HG02623 (cell line): ENCODE measurements around the gene SLIT1.

Experiments used
- ATAC-seq: cut with Tn5 transposase; IDR thresholded peaks from one replicate; pipeline ENCODE4 v1.9.1; 2021; ENCODE audit warnings: moderate library complexity; ENCODE audit not compliant: unreplicated experiment

The SLIT1 gene

DNA sequence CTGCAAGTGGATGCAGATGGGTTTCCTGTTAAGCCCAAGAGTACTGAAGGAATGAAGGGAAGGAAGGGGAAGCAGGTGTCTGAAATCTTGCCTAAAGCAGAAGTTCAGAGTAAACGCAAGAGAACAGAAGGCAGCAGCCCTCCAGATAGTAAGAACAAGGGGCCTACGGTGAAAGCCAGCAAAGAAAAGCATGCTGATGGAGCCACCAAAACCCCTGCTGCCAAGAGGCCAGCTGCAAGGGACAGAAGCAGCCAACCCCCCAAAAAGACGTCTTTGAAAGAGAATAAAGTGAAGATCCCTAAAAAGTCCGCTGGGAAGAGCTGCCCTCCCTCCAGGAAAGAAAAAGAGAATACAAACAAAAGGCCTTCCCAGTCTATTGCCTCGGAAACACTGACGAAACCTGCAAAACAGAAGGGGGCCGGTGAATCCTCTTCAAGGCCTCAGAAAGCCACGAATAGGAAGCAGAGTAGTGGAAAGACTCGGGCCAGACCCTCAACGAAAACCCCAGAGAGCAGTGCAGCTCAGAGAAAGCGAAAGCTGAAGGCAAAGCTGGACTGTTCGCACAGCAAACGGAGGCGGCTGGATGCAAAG, 201.1 kb downstream of the SLIT1 start:
- ATAC-seq = peak; percentile 73

DNA sequence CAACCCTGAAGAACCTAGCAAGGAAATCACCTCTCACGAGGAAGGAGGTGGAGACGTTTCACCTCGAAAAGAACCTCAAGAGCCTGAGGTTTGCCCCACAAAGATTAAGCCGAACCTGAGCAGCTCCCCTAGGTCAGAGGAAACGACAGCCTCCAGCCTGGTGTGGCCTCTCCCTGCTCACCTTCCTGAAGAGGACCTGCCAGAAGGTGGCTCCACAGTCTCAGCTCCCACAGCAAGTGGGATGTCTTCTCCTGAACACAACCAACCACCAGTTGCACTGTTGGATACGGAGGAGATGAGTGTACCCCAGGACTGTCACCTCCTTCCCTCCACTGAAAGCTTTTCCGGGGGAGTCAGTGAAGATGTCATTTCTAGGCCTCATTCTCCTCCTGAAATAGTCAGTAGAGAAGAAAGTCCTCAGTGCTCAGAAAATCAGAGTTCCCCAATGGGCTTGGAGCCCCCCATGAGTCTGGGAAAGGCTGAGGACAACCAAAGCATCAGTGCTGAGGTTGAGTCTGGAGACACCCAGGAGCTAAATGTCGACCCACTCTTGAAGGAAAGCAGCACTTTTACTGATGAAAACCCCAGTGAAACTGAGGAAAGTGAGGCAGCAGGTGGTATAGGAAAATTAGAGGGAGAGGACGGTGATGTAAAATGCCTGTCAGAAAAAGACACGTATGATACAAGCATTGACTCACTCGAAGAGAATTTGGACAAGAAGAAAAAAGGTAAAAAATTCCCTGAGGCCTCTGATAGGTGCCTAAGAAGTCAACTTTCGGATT, 203.4 kb downstream of the SLIT1 start:
- ATAC-seq = no peak

DNA sequence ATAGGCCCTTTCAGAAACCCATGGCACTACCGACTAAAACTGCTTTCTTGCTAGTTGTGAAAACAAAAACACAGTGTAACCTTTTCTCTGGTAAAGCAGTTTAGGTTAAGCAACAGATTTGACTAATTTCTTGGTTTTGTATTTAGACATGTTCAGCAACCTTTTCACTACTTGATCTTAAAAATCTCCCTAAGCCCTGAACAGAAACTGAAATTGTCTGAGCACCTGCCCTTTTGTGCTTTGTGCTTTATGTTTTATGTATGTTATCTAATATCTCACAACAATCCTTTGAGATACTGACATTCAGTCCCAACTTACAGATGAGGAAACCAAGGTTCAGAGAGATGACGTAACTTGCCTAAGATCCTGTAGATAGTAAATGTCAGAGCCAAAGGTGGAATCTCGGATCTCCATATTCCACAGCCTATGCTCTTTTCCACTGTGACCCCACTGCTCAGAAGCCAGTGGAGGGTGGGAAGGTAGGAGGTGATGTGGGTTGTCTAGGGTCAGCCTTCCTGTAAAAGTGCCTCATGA, 207.1 kb downstream of the SLIT1 start:
- ATAC-seq = peak; percentile 64

DNA sequence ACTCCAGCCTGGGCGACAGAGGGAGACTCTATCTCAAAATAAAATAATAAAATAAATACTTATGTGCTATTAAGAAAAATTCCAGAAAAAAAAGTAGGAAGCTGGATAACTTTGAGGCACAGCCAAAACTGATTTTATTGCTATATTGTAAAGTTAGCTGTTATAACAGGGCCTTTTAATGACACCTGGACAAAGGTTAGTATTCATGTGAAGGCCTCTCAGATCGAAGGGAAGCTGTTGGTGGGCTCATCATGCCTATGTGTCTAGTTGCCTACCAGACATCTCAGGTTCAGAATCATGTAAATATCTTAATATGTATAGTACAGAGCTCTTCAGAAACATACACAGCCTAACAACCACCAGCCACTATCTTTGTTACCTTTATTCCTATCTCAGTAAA, 210.6 kb downstream of the SLIT1 start:
- ATAC-seq = no peak

DNA sequence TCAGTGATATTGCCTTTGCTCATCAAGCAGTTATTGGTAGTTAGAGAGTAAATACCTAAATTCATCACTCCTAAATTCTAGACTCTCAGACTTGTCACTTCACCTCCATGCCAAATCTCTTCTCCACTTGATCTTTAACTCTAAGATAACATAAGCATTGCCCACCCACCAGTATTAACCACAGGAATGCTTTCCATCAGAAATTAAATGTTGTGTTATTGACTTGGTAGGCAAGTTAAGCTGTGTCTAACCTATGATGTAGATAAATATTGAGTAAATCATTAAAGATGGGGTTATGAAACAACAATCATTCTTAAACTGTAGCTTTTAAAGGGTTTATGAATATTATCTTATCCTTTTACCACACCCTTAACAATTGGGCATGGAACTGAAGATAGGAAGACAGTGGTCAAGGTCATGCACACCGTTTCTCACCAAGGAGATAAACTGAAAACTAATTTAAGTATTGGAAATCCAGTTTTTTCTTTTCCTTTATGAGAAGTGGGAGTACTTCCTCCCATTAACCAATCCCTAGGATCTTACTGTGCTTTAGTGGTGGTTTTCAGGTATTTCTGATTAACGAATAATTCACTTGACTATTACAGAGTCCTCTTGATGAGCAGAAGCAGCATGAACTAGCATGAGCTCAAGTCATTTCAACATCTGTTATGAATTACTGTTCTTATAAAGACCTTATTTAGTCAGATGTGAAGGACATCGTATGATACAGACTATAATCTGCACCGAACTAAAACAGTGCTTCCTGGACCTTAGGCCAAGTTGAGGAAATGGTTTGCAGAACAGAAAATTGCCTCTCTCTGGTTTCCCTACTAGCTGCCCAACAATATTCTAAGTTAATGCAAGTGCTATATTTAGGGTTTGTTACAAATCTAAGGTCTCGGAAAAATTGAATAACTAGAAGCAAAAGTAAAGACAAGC, 211.7 kb downstream of the SLIT1 start:
- no peak for ATAC-seq

DNA sequence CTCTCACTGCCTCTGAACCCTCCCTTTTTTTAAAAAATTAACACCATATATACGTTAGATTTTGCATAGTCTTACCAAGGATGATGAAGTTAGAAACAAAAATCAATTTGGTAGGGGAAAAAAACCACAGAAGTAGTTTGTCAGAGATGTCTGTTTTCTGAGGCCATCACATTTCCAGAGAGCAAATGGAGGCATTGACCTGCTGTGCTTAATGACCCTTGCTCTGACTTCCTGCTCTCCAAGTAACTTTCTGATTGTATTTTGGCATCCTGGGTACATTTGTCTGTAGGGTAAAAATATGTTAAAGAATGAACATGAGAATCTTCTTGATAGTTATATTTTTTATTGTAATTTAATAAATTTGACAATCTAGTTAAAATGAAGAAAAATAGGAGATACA, 213.5 kb downstream of the SLIT1 start:
- no peak for ATAC-seq

DNA sequence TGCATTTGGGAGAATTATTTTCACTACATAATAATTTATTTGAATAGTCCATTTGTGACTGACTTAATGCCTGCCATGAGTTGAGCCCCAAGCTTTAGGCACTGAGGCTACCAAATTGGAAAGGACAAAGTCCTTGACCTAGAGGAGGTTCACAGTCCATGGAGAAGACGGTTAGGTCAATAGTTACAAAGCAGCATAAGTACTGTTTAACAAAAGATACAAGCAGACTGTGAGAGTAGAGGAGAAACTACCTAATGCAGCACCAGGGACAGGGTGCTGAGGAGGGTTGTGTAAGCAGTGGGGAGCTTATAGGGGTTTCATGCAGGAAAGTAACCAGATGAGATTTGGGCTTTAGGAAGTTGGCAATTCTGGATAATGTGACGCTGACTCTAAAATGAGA, 214.4 kb downstream of the SLIT1 start:
- no peak for ATAC-seq

DNA sequence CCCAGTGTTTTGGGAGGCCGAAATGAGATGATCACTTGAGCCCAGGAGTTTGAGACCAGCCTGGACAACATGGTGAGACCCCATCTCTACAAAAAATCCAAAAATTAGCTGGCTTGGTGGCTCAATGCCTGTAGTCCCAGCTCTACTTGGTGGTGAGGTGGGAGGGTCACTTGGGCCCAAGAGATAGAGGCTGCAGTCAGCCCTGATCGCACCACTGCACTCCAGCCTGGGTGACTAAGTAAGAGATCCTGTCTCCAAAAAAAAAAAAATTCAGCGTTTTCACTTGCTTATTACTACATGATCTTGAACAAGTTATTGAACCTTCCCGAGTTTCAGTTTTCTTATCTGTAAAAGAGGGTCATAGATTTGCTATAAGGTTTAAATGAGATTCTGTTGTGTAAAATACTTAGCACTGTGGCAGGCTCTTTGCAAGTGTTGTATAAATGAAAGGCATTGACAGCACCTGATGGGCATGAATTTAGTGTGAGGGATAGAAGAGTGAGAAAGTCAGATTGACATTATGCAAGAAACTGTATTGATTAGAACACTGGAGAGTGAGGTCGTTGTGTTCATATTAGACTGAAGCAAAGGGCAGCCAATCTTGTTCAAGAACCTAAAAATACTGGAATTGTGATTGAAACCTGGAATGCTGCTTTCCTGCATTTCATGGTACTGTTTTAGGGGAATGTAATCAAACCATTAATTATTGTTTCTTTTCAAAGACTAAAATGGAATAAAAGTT, 216.9 kb downstream of the SLIT1 start:
- ATAC-seq = no peak

DNA sequence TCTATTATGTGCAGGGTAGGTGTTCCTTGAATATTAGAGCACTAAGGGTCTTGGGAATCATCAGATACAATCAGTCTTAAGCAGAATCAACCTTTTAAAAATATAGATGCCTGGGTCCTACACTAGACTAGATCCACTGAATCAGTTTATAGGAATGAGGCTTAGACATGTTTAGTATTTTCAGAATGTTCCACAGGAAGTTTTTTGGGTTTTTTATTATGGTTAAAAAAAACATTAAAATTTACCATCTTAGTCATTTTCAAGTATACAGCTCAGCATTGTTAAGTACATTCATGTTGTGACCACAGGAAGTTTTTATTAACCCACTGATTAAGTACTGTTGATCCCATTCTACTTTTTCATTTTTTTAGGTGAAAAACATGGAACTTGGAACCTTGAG, 217.9 kb downstream of the SLIT1 start:
- no peak for ATAC-seq

DNA sequence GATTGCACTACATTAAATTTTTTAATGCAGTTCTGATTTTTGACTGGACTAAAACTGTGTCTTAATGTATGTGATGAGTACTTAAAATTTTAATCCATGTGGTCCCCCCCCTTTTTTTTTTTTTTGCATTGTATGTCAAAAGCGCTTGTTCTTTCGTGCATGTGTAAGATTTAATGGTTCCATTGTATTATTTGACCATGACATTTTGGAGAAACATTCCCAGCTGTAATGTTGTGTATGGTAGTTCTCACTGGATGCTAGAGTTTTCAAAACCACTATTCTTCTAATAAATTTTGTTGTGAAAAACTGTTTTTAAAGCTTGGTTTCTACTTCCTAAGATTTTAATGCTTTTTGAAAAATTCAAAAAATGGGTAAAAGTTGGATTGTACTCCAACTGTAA, 221.6 kb downstream of the SLIT1 start:
- ATAC-seq = no peak

DNA sequence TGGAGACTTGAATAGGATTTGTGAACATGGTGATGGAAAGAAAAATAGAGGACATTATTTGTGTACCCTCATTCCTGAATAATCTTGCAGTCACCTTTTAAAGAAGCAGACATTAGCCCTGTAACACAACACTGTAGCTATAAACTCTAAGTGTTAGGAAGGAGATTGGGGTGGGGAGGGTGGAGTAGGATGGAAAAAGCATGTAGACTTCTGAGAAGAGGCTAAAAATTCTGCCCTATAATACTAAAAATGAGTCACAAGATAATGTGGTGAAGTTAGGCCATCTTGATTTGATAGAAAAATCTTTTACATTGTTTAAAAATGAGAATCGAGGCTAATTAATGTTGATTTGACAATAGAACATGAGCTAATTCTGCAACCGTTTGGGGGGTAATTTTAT, 224.9 kb downstream of the SLIT1 start:
- no peak for ATAC-seq

DNA sequence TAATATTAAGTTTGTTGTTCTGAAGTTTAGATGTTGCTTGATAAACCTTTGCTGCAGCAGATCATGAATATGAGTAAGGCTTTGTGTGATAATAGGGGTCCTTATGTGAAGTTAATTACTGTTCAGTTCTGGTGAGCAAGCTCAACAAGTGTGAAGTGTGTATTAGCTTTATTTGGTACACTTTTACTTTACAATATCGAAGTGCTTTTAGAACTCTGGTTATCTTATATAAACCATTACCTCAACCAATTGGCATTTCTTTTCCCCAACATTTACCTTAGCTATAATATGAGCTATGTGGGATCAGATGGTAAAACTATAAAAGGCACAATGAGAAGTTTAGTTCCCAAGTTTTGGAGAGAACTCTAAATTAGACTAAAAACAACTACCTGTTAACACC, 226.0 kb downstream of the SLIT1 start:
- ATAC-seq = no peak

DNA sequence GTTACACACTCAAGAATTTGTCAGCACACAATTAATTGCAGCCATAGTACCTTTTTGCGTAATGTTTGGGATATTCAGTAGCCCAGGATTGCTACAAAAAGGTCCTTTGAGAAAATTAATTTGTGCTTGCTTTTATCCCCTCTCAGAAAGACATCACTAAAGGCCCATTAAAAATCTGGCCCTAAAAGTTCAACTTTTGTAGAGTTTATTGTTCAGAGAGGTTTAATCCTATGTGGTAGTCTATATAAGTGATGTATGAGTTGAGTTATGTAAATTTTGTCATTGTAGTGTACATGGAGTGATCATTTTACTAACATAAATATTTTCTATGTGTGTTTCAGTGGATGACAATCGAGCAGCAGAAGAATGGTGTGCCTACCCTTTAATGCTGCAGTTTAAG, 227.7 kb downstream of the SLIT1 start:
- ATAC-seq = no peak

DNA sequence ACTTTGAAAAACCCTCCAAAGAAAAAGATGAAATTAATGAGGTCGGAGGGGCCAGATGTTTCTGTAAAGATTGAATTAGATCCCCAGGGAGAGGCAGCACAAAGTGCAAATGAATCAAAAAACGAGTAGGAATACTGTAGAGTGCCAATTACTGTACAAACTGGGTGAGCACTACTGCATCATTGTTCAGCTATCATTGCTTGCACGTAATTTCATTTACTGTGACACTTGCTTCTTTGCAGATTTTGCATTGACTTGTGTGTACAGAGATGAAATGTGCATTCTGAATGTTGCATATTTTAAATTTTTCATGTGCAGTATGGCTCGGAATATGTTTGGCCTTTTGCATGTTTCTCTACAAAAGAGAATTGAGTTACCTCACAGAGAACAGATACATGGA, 230.0 kb downstream of the SLIT1 start:
- no peak for ATAC-seq

DNA sequence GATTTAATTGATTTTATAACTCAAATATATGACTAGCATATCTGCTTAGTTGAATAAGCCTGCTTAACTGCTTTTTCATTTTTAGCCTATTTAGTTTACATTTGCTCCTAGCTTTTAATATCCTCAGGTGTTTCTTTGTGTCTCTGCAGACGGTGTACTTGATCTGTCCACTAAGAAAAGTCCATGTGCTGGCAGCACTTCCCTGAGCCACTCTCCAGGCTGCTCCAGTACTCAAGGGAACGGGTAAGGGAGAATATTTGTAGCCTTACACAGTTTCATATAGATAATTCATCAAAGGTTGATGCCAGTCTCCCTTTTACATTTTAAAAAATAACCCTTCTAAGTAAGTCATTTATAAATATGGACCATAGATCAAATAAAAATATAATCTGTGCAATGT, 233.8 kb downstream of the SLIT1 start:
- no peak for ATAC-seq

DNA sequence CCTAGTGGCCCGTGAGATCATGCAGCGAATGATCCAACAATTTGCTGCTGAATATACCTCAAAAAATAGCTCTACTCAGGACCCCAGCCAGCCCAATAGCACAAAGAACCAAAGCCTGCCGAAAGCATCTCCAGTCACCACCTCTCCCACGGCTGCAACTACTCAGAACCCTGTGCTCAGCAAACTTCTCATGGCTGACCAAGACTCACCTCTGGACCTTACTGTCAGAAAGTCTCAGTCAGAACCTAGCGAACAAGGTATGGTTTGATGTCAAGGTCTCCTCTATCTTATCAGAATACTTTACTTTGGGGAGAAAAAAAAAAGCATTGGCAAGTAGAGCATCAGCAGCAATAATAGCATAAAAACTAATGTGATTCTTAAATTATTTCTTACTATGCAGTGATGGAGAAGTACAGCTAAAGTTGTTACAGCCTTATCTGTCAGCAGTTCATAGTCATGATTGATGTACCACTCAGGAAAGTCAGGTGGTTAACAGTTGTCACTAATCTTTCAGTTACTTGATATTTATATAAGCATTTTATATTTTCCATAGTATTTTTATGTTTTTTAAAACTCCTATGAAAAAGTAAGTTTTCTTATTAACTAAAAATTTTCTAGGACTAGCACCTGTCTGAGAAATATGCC, 236.6 kb downstream of the SLIT1 start:
- ATAC-seq = no peak
